WTC11 (cell line): ENCODE data around the gene ANKRD33B. TPM values are rescaled to one million over a fixed set of nuclear protein-coding genes. Genes with fewer than 3 reads are reported as not detected.

ENCODE experiments used
- ATAC-seq: fragments of 200-7000 bp; cut with Tn5 transposase; 2 replicates; pipeline ENCODE4 v1.10.0; 2021; ENCODE audit warnings: mild to moderate bottlenecking, moderate library complexity
- CTCF ChIA-PET: fragments of 300-600 bp; sonication (Branson Sonifier 250); formaldehyde crosslinking; loops from one replicate; lab custom pipeline; 2021; ENCODE audit warnings: antibody characterized with exemption; lab: Charles Lee
- POLR2A ChIA-PET: fragments of 350-600 bp; sonication (Branson Sonifier 250); formaldehyde crosslinking; loops from one replicate; lab custom pipeline; 2021; ENCODE audit warnings: antibody characterized with exemption; lab: Charles Lee
- DNase-seq: peaks from one replicate; pipeline ENCODE4 v3.0.0; 2021; ENCODE audit warnings: low spot score
- H3K27ac Mint-ChIP-seq: 2 replicates; pipeline ENCODE4 v1.8.0; 2021; ENCODE audit warnings: mixed read lengths
- H3K27me3 Mint-ChIP-seq: 2 replicates; pipeline ENCODE4 v1.8.0; 2021; ENCODE audit warnings: low read depth, mild to moderate bottlenecking, moderate library complexity, mixed read lengths
- H3K36me3 Mint-ChIP-seq: 2 replicates; pipeline ENCODE4 v1.8.0; 2021; ENCODE audit warnings: mixed read lengths
- H3K4me1 Mint-ChIP-seq: 2 replicates; pipeline ENCODE4 v1.8.0; 2022; ENCODE audit warnings: mixed read lengths
- H3K4me3 Mint-ChIP-seq: 2 replicates; pipeline ENCODE4 v1.8.0; 2021; ENCODE audit warnings: mild to moderate bottlenecking, moderate library complexity, mixed read lengths
- H3K9me3 Mint-ChIP-seq: 2 replicates; pipeline ENCODE4 v1.8.0; 2021; ENCODE audit warnings: mixed read lengths
- ATF3 ChIP-seq: sonication (generic); formaldehyde crosslinking; conservative IDR thresholded peaks from 2 replicates; pipeline ENCODE4 v1.8.1; 2022; ENCODE audit warnings: mild to moderate bottlenecking, missing genetic modification reagents
- CDX4 ChIP-seq: fragments of 250-450 bp; sonication (Bioruptor Pico); IDR thresholded peaks from 2 replicates; pipeline ENCODE4 v1.9.0; 2021; ENCODE audit warnings: moderate library complexity, mild to moderate bottlenecking, inconsistent platforms, borderline replicate concordance
- CREB1 ChIP-seq: sonication (generic); formaldehyde crosslinking; IDR thresholded peaks from 2 replicates; pipeline ENCODE4 v1.8.0; 2023; ENCODE audit warnings: mild to moderate bottlenecking, missing genetic modification reagents
- ETV6 ChIP-seq: sonication (generic); formaldehyde crosslinking; IDR thresholded peaks from 2 replicates; pipeline ENCODE4 v1.8.1; 2022; ENCODE audit warnings: mild to moderate bottlenecking, missing genetic modification reagents
- FOXP1 ChIP-seq: sonication (generic); formaldehyde crosslinking; IDR thresholded peaks from 2 replicates; pipeline ENCODE4 v1.8.0; 2022; ENCODE audit warnings: missing genetic modification reagents, mild to moderate bottlenecking, moderate library complexity, borderline replicate concordance
- NFATC4 ChIP-seq: fragments of 250-450 bp; sonication (Bioruptor Pico); IDR thresholded peaks from 2 replicates; pipeline ENCODE4 v1.9.0; 2021; ENCODE audit warnings: mild to moderate bottlenecking
- NFYB ChIP-seq: sonication (generic); formaldehyde crosslinking; conservative IDR thresholded peaks from 2 replicates; pipeline ENCODE4 v1.8.0; 2022; ENCODE audit warnings: low read depth, missing genetic modification reagents
- PRRX2 ChIP-seq: fragments of 250-450 bp; sonication (Bioruptor Pico); IDR thresholded peaks from 2 replicates; pipeline ENCODE4 v1.8.0; 2021; ENCODE audit warnings: mild to moderate bottlenecking
- SP1 ChIP-seq: sonication (generic); formaldehyde crosslinking; conservative IDR thresholded peaks from 2 replicates; pipeline ENCODE4 v1.8.1; 2022; ENCODE audit warnings: missing genetic modification reagents
- ZMAT4 ChIP-seq: fragments of 250-450 bp; sonication (Bioruptor Pico); IDR thresholded peaks from 2 replicates; pipeline ENCODE4 v1.9.0; 2021; ENCODE audit warnings: mild to moderate bottlenecking
- ZNF219 ChIP-seq: sonication (generic); formaldehyde crosslinking; IDR thresholded peaks from 2 replicates; pipeline ENCODE4 v1.8.0; 2023; ENCODE audit warnings: missing genetic modification reagents, mild to moderate bottlenecking, borderline replicate concordance
- ZNF232 ChIP-seq: sonication (generic); formaldehyde crosslinking; IDR thresholded peaks from 2 replicates; pipeline ENCODE4 v1.8.0; 2022; ENCODE audit warnings: mild to moderate bottlenecking, missing genetic modification reagents
- ZNF423 ChIP-seq: fragments of 250-450 bp; sonication (Bioruptor Pico); IDR thresholded peaks from 2 replicates; pipeline ENCODE4 v2.1.2; 2022; ENCODE audit warnings: mild to moderate bottlenecking, moderate library complexity
- total RNA-seq: library from RNA; stranded (reverse); gene quantifications from 3 replicates; pipeline ENCODE4 v1.2.3, GENCODE V29; 2021
- TF ChIP-seq, protein P1 (sequence below): fragments of 250-450 bp; sonication (Bioruptor Pico); IDR thresholded peaks from 2 replicates; pipeline ENCODE4 v2.1.2; 2022; ENCODE audit warnings: mild to moderate bottlenecking, moderate library complexity
- TF ChIP-seq, protein P2 (sequence below): fragments of 250-450 bp; sonication (Bioruptor Pico); conservative IDR thresholded peaks from 2 replicates; pipeline ENCODE4 v1.9.0; 2021; ENCODE audit warnings: mild to moderate bottlenecking

Gene ANKRD33B
- total RNA-seq, 1 experiment from 2014 or later: 9.2 TPM

DNA sequence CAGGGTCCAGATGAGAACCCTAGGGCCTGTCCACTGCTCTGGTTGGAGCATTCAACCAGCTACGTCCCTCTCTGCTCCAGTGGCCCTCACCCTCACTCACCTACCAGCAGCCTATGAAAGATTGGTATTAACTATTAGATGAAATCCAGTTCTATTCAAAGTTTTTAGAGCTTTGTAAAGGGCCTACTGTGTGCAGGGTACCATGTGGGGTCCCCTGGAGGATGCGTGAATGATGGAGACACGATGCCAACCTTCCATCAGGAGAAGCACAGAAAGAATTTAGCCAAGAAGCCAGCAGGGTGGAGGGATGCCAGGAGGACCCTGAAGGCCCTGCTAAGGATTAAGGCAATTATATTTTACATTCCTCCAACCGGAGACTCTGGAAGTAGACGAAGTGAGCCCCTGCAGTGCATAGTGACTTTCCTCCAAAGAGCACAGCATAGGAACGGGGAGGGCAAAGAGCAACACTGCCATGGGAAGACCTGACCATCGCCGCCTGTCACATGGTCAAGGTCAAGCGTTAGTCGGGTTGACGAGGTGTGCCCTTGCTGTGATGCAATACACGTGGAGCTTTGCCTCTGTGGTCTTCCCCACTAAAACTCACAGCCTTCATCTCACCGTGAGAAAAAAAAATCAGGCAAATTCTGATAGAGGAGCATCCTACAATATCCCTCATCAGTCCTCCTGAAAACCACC, 22.8 kb upstream of the ANKRD33B start:
- Mint-ChIP-seq H3K27me3 (no peaks in the 10 kb centered on the region; the same call in 1 of the 2 replicates), H3K27ac (0 out of 2 replicates have a peak overlapping the region, but pooled peaks have one; percentile 33), H3K36me3 (no peaks in the 10 kb centered on the region), H3K9me3 (no peaks in the 10 kb centered on the region), H3K4me1 (0 out of 2 replicates have a peak, but pooled peaks cover 3% of the 10 kb centered on the region), H3K4me3 (no peak overlapping the region)
- ATAC-seq (no peak), DNase-seq (no peak)
- TF ChIP-seq NFATC4 (CRISPR knock-in tag) (no peak), CDX4 (CRISPR knock-in tag) (no peak), PRRX2 (CRISPR knock-in tag) (no peak)
- TF ChIP-seq, protein P1, sequence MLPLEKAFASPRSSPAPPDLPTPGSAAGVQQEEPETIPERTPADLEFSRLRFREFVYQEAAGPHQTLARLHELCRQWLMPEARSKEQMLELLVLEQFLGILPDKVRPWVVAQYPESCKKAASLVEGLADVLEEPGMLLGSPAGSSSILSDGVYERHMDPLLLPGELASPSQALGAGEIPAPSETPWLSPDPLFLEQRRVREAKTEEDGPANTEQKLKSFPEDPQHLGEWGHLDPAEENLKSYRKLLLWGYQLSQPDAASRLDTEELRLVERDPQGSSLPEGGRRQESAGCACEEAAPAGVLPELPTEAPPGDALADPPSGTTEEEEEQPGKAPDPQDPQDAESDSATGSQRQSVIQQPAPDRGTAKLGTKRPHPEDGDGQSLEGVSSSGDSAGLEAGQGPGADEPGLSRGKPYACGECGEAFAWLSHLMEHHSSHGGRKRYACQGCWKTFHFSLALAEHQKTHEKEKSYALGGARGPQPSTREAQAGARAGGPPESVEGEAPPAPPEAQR: no peak
- POLR2A ChIA-PET: no interaction called here
- CTCF ChIA-PET: interaction anchor here (1.4 kb wide), 1 partner anchor 86 kb away, joined by 4 read pairs; no protein-coding TSS in a partner anchor

DNA sequence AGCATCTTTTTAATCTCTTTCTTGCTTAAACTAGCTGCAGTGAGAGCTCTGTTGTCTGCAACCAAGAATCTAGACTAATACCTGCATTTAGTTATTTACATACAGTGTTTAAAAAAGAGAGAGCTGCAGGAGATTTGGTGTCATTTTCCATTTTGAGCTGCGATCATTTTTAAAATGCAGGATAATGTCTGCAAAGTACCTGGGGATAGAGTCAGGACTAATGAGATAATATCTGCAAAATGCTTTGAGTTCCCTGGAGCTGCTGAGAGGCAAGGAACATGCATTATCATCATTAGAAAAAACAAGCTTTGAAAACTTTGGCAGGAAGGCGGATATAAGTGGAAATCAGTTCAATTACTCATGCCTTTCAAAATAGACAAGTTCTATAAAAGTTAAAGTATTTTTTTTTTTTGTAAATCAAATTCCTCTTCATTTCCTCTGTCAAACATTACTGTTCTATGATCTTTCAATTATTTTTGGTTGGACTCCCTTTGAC, 21.8 kb upstream of the ANKRD33B start:
- no peaks in the 10 kb centered on the region for H3K36me3 Mint-ChIP-seq
- no peak for DNase-seq
- H3K4me3 Mint-ChIP-seq: no peak overlapping the region
- ATAC-seq: no peak
- no peak overlapping the region for H3K27ac Mint-ChIP-seq
- TF ChIP-seq, protein P1: no peak
- no peak for TF ChIP-seq SP1 (CRISPR knock-in tag)
- no peak for TF ChIP-seq ZNF219 (CRISPR knock-in tag)
- TF ChIP-seq ZNF423 (CRISPR knock-in tag): no peak
- TF ChIP-seq, protein P2, sequence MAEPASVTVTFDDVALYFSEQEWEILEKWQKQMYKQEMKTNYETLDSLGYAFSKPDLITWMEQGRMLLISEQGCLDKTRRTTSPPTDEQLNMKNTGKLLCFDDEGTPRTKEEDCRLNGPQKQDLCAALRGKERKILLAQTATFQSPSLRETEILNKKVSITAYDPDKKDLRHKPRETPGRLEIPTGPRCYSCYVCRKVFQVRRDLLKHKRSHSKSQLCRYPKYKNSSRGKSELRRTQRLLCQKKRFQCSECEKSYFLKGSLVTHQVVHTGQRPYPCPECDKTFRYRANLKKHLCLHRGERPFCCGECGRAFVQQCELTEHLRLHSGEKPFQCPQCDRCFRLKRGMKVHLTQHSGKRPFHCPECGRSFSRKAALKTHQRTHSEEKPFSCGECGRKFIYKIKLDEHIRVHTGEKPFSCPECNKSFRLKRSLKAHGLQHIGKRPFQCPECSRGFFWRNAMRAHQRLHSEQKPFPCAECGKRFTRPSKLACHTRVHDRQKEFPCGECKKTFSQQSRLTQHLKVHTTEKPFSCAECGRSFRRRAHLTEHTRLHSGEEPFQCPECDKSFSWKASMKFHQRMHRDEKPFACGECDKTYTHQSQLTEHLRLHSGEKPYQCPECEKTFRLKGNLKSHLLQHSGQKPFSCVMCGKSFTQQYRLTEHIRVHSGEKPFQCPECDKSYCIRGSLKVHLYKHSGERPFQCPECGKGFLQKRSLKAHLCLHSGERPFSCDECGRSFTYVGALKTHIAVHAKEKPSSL (CRISPR knock-in tag): no peak
- TF ChIP-seq CREB1 (CRISPR knock-in tag): no peak
- TF ChIP-seq ETV6 (CRISPR knock-in tag): no peak
- no peak for TF ChIP-seq CDX4 (CRISPR knock-in tag)
- no peak for TF ChIP-seq ZMAT4 (CRISPR knock-in tag)
- no peak for TF ChIP-seq NFYB (CRISPR knock-in tag)
- no peak for TF ChIP-seq ATF3 (CRISPR knock-in tag)
- no peak for TF ChIP-seq FOXP1 (CRISPR knock-in tag)
- TF ChIP-seq ZNF232: no peak
- H3K27me3 Mint-ChIP-seq: no peaks in the 10 kb centered on the region; the same call in 1 of the 2 replicates
- no peaks in the 10 kb centered on the region for H3K9me3 Mint-ChIP-seq
- ChIA-PET POLR2A (interaction anchor here (0.7 kb wide), 1 partner anchor 85 kb away, joined by 3 read pairs; no protein-coding TSS in a partner anchor), CTCF (interaction anchor here (0.6 to 1.4 kb wide), 4 partner anchors 25 to 147 kb away, joined by 3 to 5 read pairs (median 4); no protein-coding TSS in a partner anchor)
- 0 out of 2 replicates have a peak, but pooled peaks cover 3% of the 10 kb centered on the region for H3K4me1 Mint-ChIP-seq
